Endothelial cell (in vitro differentiated cells): ENCODE data around the gene APOOL. TPM values are rescaled to one million over a fixed set of nuclear protein-coding genes. Genes with fewer than 3 reads are reported as not detected.

Experiments used
- DNase-seq: peaks from one replicate; pipeline ENCODE4 v3.0.0; 2021; ENCODE audit warnings: low spot score
- H3K27ac Mint-ChIP-seq: one replicate; pipeline ENCODE4 v1.8.0; 2021; ENCODE audit warnings: mixed read lengths, inconsistent platforms; ENCODE audit not compliant: unreplicated experiment
- H3K27me3 Mint-ChIP-seq: one replicate; pipeline ENCODE4 v1.8.0; 2021; ENCODE audit warnings: mild to moderate bottlenecking, moderate library complexity, mixed read lengths, inconsistent platforms; ENCODE audit not compliant: unreplicated experiment
- H3K36me3 Mint-ChIP-seq: one replicate; pipeline ENCODE4 v1.8.0; 2021; ENCODE audit warnings: mild to moderate bottlenecking, low read depth, mixed read lengths, inconsistent platforms; ENCODE audit not compliant: unreplicated experiment
- H3K4me1 Mint-ChIP-seq: one replicate; pipeline ENCODE4 v1.8.0; 2021; ENCODE audit warnings: mild to moderate bottlenecking, mixed read lengths, inconsistent platforms; ENCODE audit not compliant: unreplicated experiment
- H3K4me3 Mint-ChIP-seq: one replicate; pipeline ENCODE4 v1.8.0; 2021; ENCODE audit warnings: mild to moderate bottlenecking, mixed read lengths, inconsistent platforms; ENCODE audit not compliant: unreplicated experiment
- H3K9me3 Mint-ChIP-seq: one replicate; pipeline ENCODE4 v1.8.0; 2021; ENCODE audit warnings: mixed read lengths, inconsistent platforms; ENCODE audit not compliant: unreplicated experiment
- CTCF ChIP-seq: fragments of 200-600 bp; sonication (generic); IDR thresholded peaks from one replicate; pipeline ENCODE4 v1.5.0; 2021; ENCODE audit warnings: antibody characterized with exemption; ENCODE audit not compliant: unreplicated experiment
- total RNA-seq: library from RNA; stranded (reverse); fragmentation: NEBNext Ultra II Directional; extraction: Animal tissue kit (Norgen Biotek cat#: 25700); gene quantifications from one replicate; pipeline ENCODE4 v1.2.1, GENCODE V29; 2021; ENCODE audit not compliant: unreplicated experiment

Gene APOOL
- total RNA-seq, 1 donor from 2014 or later, result 15.4 TPM

GRCh38 chrX:85018471-85018870 lies 14.8 kb downstream of the APOOL start:
- H3K27me3 Mint-ChIP-seq, result peaks cover 2% of the 10 kb centered on the region
- no peak for DNase-seq
- H3K9me3 Mint-ChIP-seq, result no peaks in the 10 kb centered on the region
- TF ChIP-seq CTCF, result no peak
- no peak overlapping the region for H3K4me3 Mint-ChIP-seq
- peaks cover 3% of the 10 kb centered on the region for H3K36me3 Mint-ChIP-seq
- no peak overlapping the region for H3K27ac Mint-ChIP-seq
- peaks cover 4% of the 10 kb centered on the region for H3K4me1 Mint-ChIP-seq

GRCh38 chrX:85020216-85020615 lies 16.5 kb downstream of the APOOL start:
- Mint-ChIP-seq H3K36me3 (peaks cover 3% of the 10 kb centered on the region), H3K27me3 (peaks cover 2% of the 10 kb centered on the region), H3K9me3 (no peaks in the 10 kb centered on the region), H3K4me1 (peaks cover 4% of the 10 kb centered on the region), H3K27ac (no peak overlapping the region), H3K4me3 (no peak overlapping the region)
- DNase-seq, result no peak
- TF ChIP-seq CTCF, result no peak

- no peaks in the 10 kb centered on the region for H3K9me3 Mint-ChIP-seq
- no peaks in the 10 kb centered on the region for H3K36me3 Mint-ChIP-seq
- H3K4me1 Mint-ChIP-seq, result no peaks in the 10 kb centered on the region
- no peak for DNase-seq
- TF ChIP-seq CTCF, result no peak
- no peak overlapping the region for H3K27ac Mint-ChIP-seq
- no peaks in the 10 kb centered on the region for H3K27me3 Mint-ChIP-seq
- no peak overlapping the region for H3K4me3 Mint-ChIP-seq
Observed at GRCh38 chrX:85024044-85024443, 20.4 kb downstream of the APOOL start.

GRCh38 chrX:85024562-85024961 lies 20.9 kb downstream of the APOOL start:
- Mint-ChIP-seq H3K9me3 (no peaks in the 10 kb centered on the region), H3K4me1 (no peaks in the 10 kb centered on the region), H3K27me3 (no peaks in the 10 kb centered on the region), H3K27ac (no peak overlapping the region), H3K4me3 (no peak overlapping the region), H3K36me3 (no peaks in the 10 kb centered on the region)
- DNase-seq, result no peak
- no peak for TF ChIP-seq CTCF

GRCh38 chrX:85026170-85026569 lies 22.5 kb downstream of the APOOL start:
- H3K36me3 Mint-ChIP-seq, result no peaks in the 10 kb centered on the region
- no peak overlapping the region for H3K4me3 Mint-ChIP-seq
- H3K27ac Mint-ChIP-seq, result no peak overlapping the region
- H3K4me1 Mint-ChIP-seq, result no peaks in the 10 kb centered on the region
- no peak for DNase-seq
- H3K9me3 Mint-ChIP-seq, result no peaks in the 10 kb centered on the region
- no peaks in the 10 kb centered on the region for H3K27me3 Mint-ChIP-seq
- no peak for TF ChIP-seq CTCF
